Subcutaneous abdominal adipose tissue (tissue), 5 donors: ENCODE results near the gene TMEM213.

Experiments used
- H3K27ac ChIP-seq: one replicate; pipeline ENCODE4 v1.7.0; 2013; ENCODE audit warnings: low read depth, mild to moderate bottlenecking, inconsistent platforms, low read length, moderate library complexity
- H3K27me3 ChIP-seq, 5 donors: one replicate each; pipeline ENCODE4 v1.7.0; 2013; ENCODE audit warnings: low read length in 5 of 5, inconsistent platforms in 1 of 5; ENCODE audit not compliant: control insufficient read depth in 5 of 5, insufficient read depth in 4 of 5
- H3K36me3 ChIP-seq, 5 donors: one replicate each; pipeline ENCODE4 v1.7.0; 2013; ENCODE audit warnings: low read length in 5 of 5; ENCODE audit not compliant: control insufficient read depth in 5 of 5, insufficient read depth in 5 of 5
- H3K4me1 ChIP-seq, 5 donors: one replicate each; pipeline ENCODE4 v1.7.0; 2013; ENCODE audit warnings: low read length in 5 of 5, mild to moderate bottlenecking in 3 of 5, moderate library complexity in 1 of 5; ENCODE audit not compliant: control insufficient read depth in 5 of 5, insufficient read depth in 5 of 5
- H3K4me3 ChIP-seq, 5 donors: one replicate each; pipeline ENCODE4 v1.7.0; 2013; ENCODE audit warnings: low read length in 5 of 5, low read depth in 1 of 5
- H3K9ac ChIP-seq, 5 donors: one replicate each; pipeline ENCODE4 v1.7.0; 2013; ENCODE audit warnings: low read length in 5 of 5, mild to moderate bottlenecking in 4 of 5, moderate library complexity in 3 of 5
- H3K9me3 ChIP-seq, 5 donors: one replicate each; pipeline ENCODE4 v1.7.0; 2013; ENCODE audit warnings: low read length in 5 of 5; ENCODE audit not compliant: control insufficient read depth in 5 of 5
- donor health status: healthy.
- donor health status: healthy.
- donor health status: healthy.
- donor health status: healthy.
- donor health status: healthy.

Gene TMEM213

DNA sequence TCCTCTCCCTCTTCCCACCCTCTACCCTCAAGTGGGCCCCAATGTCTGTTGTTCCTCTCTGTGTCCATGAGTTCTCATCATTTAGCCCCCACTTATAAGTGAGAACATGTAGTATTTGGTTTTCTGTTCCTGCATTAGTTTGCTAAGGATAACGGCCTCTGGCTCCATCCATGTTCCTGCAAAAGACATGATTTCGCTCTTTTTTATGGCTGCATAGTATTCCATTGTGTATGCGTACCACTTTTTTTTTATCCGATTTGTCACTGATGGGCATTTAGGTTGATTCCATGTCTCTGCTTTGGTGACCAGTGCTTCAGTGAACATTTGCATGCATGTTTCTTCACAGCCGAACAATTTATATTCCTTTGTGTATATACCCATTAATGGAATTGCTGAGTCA is 51.9 kb downstream of the TMEM213 start:
- H3K27me3 ChIP-seq = no peaks in the 10 kb centered on the region
- H3K36me3 ChIP-seq = no peaks in the 10 kb centered on the region
- H3K9ac ChIP-seq = no peak overlapping the region
- H3K4me1 ChIP-seq = no peaks in the 10 kb centered on the region
- no peaks in the 10 kb centered on the region for H3K9me3 ChIP-seq
- H3K4me3 ChIP-seq = no peak overlapping the region
- no peak overlapping the region for H3K27ac ChIP-seq

GRCh38 chr7:138852469-138852868 is 54.7 kb downstream of the TMEM213 start:
- H3K4me1 ChIP-seq = no peaks in the 10 kb centered on the region
- peaks cover 0 to 4% (median 1%) of the 10 kb centered on the region in 5 donors for H3K9me3 ChIP-seq
- no peak overlapping the region for H3K9ac ChIP-seq
- peaks cover 0 to 3% (median 0%) of the 10 kb centered on the region in 5 donors for H3K36me3 ChIP-seq
- no peak overlapping the region for H3K4me3 ChIP-seq
- no peaks in the 10 kb centered on the region for H3K27me3 ChIP-seq
- H3K27ac ChIP-seq = no peak overlapping the region

DNA sequence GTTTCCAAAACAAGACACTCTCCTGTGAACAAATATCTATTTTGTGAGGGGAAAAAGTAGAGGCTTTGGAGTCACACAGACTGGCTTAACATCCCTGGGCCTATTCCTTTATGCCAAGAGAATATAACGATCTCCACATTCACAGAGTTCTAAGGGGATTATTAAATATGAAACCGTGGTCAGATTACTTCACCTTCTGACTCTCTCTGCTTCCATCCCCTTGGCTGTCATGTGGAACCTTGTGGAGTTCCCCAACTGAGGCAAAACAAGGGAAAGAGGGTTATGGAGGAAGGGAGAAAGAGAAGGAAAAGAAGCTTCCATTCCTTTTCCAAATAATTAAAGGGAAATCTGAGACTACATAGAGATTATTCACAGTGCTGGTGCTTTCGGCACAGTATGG is 55.7 kb downstream of the TMEM213 start:
- no peak overlapping the region for H3K4me3 ChIP-seq
- peaks cover 0 to 3% (median 0%) of the 10 kb centered on the region in 5 donors for H3K36me3 ChIP-seq
- no peak overlapping the region for H3K27ac ChIP-seq
- no peaks in the 10 kb centered on the region for H3K27me3 ChIP-seq
- H3K9ac ChIP-seq = no peak overlapping the region
- H3K4me1 ChIP-seq = no peaks in the 10 kb centered on the region
- peaks cover 0 to 8% (median 5%) of the 10 kb centered on the region in 5 donors for H3K9me3 ChIP-seq

GRCh38 chr7:138854115-138854645 is 56.4 kb downstream of the TMEM213 start:
- no peaks in the 10 kb centered on the region for H3K27me3 ChIP-seq
- peaks cover 0 to 3% (median 0%) of the 10 kb centered on the region in 5 donors for H3K36me3 ChIP-seq
- no peak overlapping the region for H3K27ac ChIP-seq
- H3K9me3 ChIP-seq = peaks cover 0 to 9% (median 5%) of the 10 kb centered on the region in 5 donors
- H3K4me3 ChIP-seq = no peak overlapping the region
- no peaks in the 10 kb centered on the region for H3K4me1 ChIP-seq
- no peak overlapping the region for H3K9ac ChIP-seq

GRCh38 chr7:138857728-138858127 is 59.9 kb downstream of the TMEM213 start:
- Histone ChIP-seq H3K27ac (no peak overlapping the region), H3K9ac (no peak overlapping the region), H3K9me3 (peaks cover 0 to 9% (median 5%) of the 10 kb centered on the region in 5 donors), H3K36me3 (peaks cover 0 to 8% (median 5%) of the 10 kb centered on the region in 5 donors), H3K27me3 (no peaks in the 10 kb centered on the region), H3K4me1 (no peaks in the 10 kb centered on the region), H3K4me3 (no peak overlapping the region)

- Histone ChIP-seq H3K4me1 (no peaks in the 10 kb centered on the region), H3K36me3 (peaks cover 0 to 8% (median 5%) of the 10 kb centered on the region in 5 donors), H3K4me3 (no peak overlapping the region), H3K27me3 (no peaks in the 10 kb centered on the region), H3K27ac (no peak overlapping the region), H3K9me3 (peaks cover 0 to 9% (median 5%) of the 10 kb centered on the region in 5 donors), H3K9ac (no peak overlapping the region)
These were observed 63.3 kb downstream of the TMEM213 start for GRCh38 chr7:138861051-138861450.

- Histone ChIP-seq H3K9ac (no peak overlapping the region), H3K4me1 (no peaks in the 10 kb centered on the region), H3K27ac (no peak overlapping the region), H3K36me3 (peaks cover 0 to 13% (median 8%) of the 10 kb centered on the region in 5 donors), H3K27me3 (no peaks in the 10 kb centered on the region), H3K9me3 (no peaks in the 10 kb centered on the region), H3K4me3 (no peak overlapping the region)
These were observed 66.1 kb downstream of the TMEM213 start for GRCh38 chr7:138863931-138864330.

DNA sequence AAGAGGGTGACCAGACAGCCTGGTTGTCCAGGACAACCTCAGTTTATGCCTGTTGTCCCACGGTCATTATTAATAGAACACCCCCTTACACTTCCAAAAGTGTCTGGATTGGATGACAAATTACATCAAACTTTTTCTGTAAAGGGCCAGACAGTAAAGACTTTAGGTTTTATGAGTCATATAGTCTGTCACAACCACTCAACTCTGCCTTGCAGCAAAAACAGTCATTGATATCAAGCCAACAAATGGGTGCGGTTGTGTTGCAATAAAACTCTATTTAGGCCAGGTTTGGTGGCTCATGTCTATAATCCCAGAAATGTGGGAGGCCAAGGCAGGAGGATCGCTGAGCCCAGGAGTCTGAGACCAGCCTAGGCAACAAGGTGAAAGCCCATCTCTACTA is 66.9 kb downstream of the TMEM213 start:
- H3K4me1 ChIP-seq = no peaks in the 10 kb centered on the region
- H3K36me3 ChIP-seq = peaks cover 0 to 16% (median 8%) of the 10 kb centered on the region in 5 donors
- H3K27me3 ChIP-seq = no peaks in the 10 kb centered on the region
- no peak overlapping the region for H3K4me3 ChIP-seq
- no peak overlapping the region for H3K27ac ChIP-seq
- no peak overlapping the region for H3K9ac ChIP-seq
- no peaks in the 10 kb centered on the region for H3K9me3 ChIP-seq

DNA sequence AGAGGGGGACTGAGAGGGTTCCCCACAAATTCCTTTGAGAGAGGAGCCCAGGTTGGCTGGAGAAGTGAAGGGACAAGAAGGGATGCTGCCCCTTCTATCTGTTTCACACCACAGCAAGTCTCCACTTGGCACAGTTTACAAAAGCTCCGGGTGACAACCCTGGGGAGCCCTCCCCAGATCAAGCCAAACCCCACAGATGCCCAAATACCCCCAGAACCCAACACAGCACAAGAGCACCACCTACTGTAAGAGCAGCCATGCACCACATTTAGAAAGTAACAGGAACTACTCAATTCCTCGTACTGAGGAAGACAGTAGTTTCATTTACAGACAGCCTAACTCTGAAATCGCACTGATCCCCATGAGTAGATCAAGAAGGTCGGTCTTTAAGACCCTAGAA is 68.0 kb downstream of the TMEM213 start:
- Histone ChIP-seq H3K9ac (no peak overlapping the region), H3K27me3 (no peaks in the 10 kb centered on the region), H3K4me1 (no peaks in the 10 kb centered on the region), H3K27ac (no peak overlapping the region), H3K4me3 (no peak overlapping the region), H3K9me3 (no peaks in the 10 kb centered on the region), H3K36me3 (peaks cover 0 to 18% (median 5%) of the 10 kb centered on the region in 5 donors)

- Histone ChIP-seq H3K27ac (no peak overlapping the region), H3K9ac (no peak overlapping the region), H3K4me3 (no peak overlapping the region), H3K9me3 (no peaks in the 10 kb centered on the region), H3K27me3 (no peaks in the 10 kb centered on the region), H3K4me1 (no peaks in the 10 kb centered on the region), H3K36me3 (peaks cover 0 to 13% (median 4%) of the 10 kb centered on the region in 5 donors)
These were observed 68.6 kb downstream of the TMEM213 start for GRCh38 chr7:138866353-138866752.
